ENCODE measurements around the gene CTDSP1.
A peak's percentile ranks its signal among the peaks of the same experiment; 100 is the strongest.

The CTDSP1 gene

GRCh38 chr2:218397463-218397819 is 2.2 kb upstream of the CTDSP1 start:
- no peak for DNase-seq (ENCODE audit: insufficient read length, low spot score)
- FAIRE-seq, result no peak
- no peak for TF ChIP-seq SPI1 (IDR thresholded peaks at IDR 0.05; ENCODE audit: low read depth, low read length)
- no peak for TF ChIP-seq POLR2A (IDR thresholded peaks at IDR 0.05; ENCODE audit: low read depth, low read length)
- TF ChIP-seq POU2F2 (IDR thresholded peaks at IDR 0.05; ENCODE audit: low read depth, low read length), result no peak
- no peak for TF ChIP-seq TAF1 (IDR thresholded peaks at IDR 0.05; ENCODE audit: low read depth, low read length)
- TF ChIP-seq POLR2AphosphoS5 (IDR thresholded peaks at IDR 0.05; ENCODE audit: low read depth, low read length), result no peak
- no peak for TF ChIP-seq PAX5 (IDR thresholded peaks at IDR 0.05; ENCODE audit: insufficient read depth, low read length, severe bottlenecking)

- DNase-seq (ENCODE audit: insufficient read length, low spot score), result no peak
- no peak for FAIRE-seq
Measured at GRCh38 chr2:218397820-218398436, 1.7 kb upstream of the CTDSP1 start.

DNA sequence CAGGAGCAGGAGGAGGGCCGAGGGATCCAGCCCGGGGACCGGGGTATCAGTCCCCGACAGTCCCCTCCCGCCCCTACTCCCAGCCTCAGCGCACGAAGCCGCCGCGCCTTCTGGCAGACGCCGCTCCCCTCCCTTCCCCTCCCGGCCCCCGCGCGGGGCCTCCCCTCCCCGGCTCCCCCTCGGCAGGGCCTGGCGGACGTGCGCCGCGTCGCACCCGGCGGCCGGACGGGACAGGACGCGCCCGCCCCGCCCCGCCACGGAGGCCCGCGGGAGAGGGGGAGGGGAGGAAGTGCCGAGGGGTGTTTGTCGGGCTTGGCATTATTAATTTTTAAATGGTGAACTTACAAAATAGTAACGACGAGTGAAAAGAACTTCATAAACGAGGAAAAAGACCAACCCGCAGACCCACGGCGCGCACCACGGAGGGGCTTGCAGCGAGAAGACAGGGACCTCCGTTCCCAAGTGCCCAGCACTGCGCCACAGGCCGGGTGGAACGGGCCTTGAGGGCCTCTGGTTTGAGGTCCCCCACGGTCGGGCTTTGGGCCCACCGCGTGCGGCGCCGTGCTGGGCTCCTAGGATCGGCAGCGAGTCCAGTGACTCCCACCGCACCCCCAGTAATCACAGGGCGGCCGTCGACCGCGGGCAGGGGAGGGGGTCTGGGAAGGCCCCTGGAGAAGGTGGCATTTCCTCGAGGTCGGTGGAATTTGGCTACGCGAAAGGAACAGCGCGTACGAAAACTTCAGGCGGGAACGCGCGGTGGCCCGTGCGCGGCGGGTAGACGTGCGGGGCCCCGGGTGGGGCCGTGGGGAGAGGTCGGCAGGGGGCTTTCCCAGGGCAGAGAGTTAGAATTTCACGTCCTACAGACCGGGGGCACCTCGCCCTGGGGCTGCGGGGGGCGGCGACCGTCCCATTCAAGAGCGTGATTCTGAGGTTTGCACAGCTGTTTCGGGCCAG is 954 bp upstream of the CTDSP1 start:
- TF ChIP-seq PAX5 (IDR thresholded peaks at IDR 0.05; ENCODE audit: insufficient read depth, low read length, severe bottlenecking) (no peak), POLR2AphosphoS5 (IDR thresholded peaks at IDR 0.05; ENCODE audit: low read depth, low read length) (no peak), TAF1 (IDR thresholded peaks at IDR 0.05; ENCODE audit: low read depth, low read length) (no peak), POU2F2 (IDR thresholded peaks at IDR 0.05; ENCODE audit: low read depth, low read length) (no peak), SPI1 (IDR thresholded peaks at IDR 0.05; ENCODE audit: low read depth, low read length) (no peak; the same call in 1 of the 2 replicates), POLR2A (IDR thresholded peaks at IDR 0.05; ENCODE audit: low read depth, low read length) (no peak)
- no peak for FAIRE-seq
- peak; percentile 61 for DNase-seq (ENCODE audit: insufficient read length, low spot score)

More at GRCh38 chr2:218397820-218398436, 1.7 kb upstream of the CTDSP1 start:
- TF ChIP-seq POLR2A (IDR thresholded peaks at IDR 0.05; ENCODE audit: low read depth, low read length), result no peak; the same call in 1 of the 2 replicates
- no peak for TF ChIP-seq POU2F2 (IDR thresholded peaks at IDR 0.05; ENCODE audit: low read depth, low read length)
- no peak; the same call in 1 of the 2 replicates for TF ChIP-seq POLR2AphosphoS5 (IDR thresholded peaks at IDR 0.05; ENCODE audit: low read depth, low read length)
- TF ChIP-seq PAX5 (IDR thresholded peaks at IDR 0.05; ENCODE audit: insufficient read depth, low read length, severe bottlenecking), result no peak
- no peak for TF ChIP-seq TAF1 (IDR thresholded peaks at IDR 0.05; ENCODE audit: low read depth, low read length)
- TF ChIP-seq SPI1 (IDR thresholded peaks at IDR 0.05; ENCODE audit: low read depth, low read length), result no peak

DNA sequence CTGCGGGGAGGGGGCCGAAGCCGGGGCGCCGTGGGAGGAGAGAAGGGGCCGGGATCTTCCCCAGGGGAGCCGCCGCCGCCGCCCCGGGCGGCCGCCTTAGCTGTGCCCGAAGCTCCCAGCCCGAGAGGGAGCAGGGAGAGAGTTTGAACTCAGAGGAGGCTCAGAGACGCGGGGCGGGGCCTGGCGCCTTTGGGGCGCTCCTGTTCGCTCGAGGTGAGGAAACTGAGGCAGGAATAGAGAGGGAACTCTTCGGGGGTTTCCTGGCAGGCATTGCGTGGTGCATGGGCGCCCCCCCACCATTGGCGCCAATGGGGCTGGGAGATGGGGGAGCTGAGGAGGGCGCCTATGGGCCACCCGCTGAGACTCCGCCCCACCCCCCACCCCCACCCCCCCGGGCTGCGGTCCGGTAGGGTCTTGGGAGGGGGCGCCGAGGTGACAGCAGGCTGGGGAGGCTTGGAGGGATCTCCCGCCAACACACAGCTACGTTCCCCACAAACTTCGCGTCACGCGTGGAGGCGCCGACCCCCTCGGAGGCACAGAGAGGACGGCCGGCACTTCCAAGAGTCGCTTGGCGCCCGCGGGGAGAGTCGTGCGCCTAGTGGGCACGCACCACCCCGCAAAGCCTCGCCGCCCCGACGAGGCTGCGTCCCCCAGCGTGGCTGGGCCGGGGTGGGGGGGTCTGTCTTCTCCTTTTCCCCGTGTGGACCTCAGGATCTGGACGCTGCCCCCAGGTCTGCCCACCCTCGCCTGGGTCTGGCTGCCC is 680 bp downstream of the CTDSP1 start:
- peak; percentile 63 for FAIRE-seq
- no peak for TF ChIP-seq POU2F2 (IDR thresholded peaks at IDR 0.05; ENCODE audit: low read depth, low read length)
- no peak for TF ChIP-seq POLR2AphosphoS5 (IDR thresholded peaks at IDR 0.05; ENCODE audit: low read depth, low read length)
- no peak for TF ChIP-seq POLR2A (IDR thresholded peaks at IDR 0.05; ENCODE audit: low read depth, low read length)
- no peak for TF ChIP-seq SPI1 (IDR thresholded peaks at IDR 0.05; ENCODE audit: low read depth, low read length)
- no peak for TF ChIP-seq PAX5 (IDR thresholded peaks at IDR 0.05; ENCODE audit: insufficient read depth, low read length, severe bottlenecking)
- TF ChIP-seq TAF1 (IDR thresholded peaks at IDR 0.05; ENCODE audit: low read depth, low read length), result no peak
- DNase-seq (ENCODE audit: insufficient read length, low spot score), result peak; percentile 51

DNA sequence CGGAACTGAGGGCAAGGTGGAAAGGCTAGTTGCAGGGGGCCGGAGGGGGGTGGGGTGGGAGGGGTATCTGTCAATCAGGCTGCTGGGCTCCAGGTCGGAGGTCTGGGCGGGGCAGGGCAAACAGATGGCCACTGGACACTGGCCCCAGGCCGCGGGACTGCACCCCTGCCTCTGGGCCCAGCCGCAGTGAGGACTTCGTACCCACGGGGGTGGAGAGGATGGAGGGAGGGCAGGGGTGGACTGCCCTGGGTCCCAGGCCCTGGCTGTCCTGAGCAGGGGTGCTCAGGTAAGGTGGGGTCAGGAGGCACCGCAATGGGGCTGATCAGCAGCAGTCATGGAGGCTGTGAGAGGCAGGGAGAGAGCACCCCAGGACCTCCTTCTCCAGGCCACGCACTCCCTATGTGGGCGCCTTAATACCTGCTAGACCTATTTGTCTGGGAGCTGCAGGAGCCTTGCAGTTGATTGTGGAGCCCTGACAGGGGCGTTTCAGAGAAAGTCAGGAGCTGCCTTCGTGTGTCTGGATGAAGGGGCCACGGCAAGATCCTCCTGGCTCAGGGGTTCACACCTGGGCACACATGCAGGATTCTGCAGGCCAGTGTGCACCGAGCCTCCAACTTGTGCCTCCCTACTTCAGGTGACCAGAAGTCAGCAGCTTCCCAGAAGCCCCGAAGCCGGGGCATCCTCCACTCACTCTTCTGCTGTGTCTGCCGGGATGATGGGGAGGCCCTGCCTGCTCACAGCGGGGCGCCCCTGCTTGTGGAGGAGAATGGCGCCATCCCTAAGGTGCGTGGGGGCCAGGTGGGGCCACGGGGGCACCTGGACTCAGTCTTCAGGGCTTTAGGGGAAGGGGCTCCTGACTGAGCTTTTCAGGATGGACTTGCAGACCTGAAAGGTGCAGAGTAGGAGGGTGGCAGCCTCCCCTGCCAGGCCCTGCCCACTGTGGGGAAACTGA is 1.5 kb downstream of the CTDSP1 start:
- DNase-seq (ENCODE audit: insufficient read length, low spot score), result no peak
- TF ChIP-seq SPI1 (IDR thresholded peaks at IDR 0.05; ENCODE audit: low read depth, low read length) (no peak), POLR2A (IDR thresholded peaks at IDR 0.05; ENCODE audit: low read depth, low read length) (no peak), PAX5 (IDR thresholded peaks at IDR 0.05; ENCODE audit: insufficient read depth, low read length, severe bottlenecking) (no peak), POLR2AphosphoS5 (IDR thresholded peaks at IDR 0.05; ENCODE audit: low read depth, low read length) (no peak), TAF1 (IDR thresholded peaks at IDR 0.05; ENCODE audit: low read depth, low read length) (no peak), POU2F2 (IDR thresholded peaks at IDR 0.05; ENCODE audit: low read depth, low read length) (no peak)
- no peak for FAIRE-seq

DNA sequence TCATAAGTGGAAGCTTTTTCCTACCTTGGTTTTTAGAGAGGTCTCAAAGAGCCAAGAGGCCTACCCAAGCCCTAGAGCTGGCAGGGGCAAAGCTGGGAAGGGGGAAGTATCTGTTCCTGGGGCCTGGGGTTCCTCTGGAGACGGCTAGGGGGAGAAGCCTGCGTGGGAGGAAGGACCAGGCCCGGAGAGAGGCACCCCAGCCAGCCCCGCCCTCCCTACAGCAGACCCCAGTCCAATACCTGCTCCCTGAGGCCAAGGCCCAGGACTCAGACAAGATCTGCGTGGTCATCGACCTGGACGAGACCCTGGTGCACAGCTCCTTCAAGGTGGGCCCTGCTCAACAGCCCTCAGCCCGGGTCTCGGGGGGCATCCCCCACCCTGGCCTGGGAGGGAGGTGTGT is 2.2 kb downstream of the CTDSP1 start:
- DNase-seq (ENCODE audit: insufficient read length, low spot score) (no peak), FAIRE-seq (no peak)
- TF ChIP-seq PAX5 (IDR thresholded peaks at IDR 0.05; ENCODE audit: insufficient read depth, low read length, severe bottlenecking) (no peak), SPI1 (IDR thresholded peaks at IDR 0.05; ENCODE audit: low read depth, low read length) (no peak), POU2F2 (IDR thresholded peaks at IDR 0.05; ENCODE audit: low read depth, low read length) (no peak), POLR2A (IDR thresholded peaks at IDR 0.05; ENCODE audit: low read depth, low read length) (no peak), POLR2AphosphoS5 (IDR thresholded peaks at IDR 0.05; ENCODE audit: low read depth, low read length) (no peak), TAF1 (IDR thresholded peaks at IDR 0.05; ENCODE audit: low read depth, low read length) (no peak)

GRCh38 chr2:218402491-218402901 is 2.8 kb downstream of the CTDSP1 start:
- no peak for FAIRE-seq
- no peak for TF ChIP-seq TAF1 (IDR thresholded peaks at IDR 0.05; ENCODE audit: low read depth, low read length)
- no peak for TF ChIP-seq POLR2AphosphoS5 (IDR thresholded peaks at IDR 0.05; ENCODE audit: low read depth, low read length)
- TF ChIP-seq POU2F2 (IDR thresholded peaks at IDR 0.05; ENCODE audit: low read depth, low read length), result no peak
- TF ChIP-seq SPI1 (IDR thresholded peaks at IDR 0.05; ENCODE audit: low read depth, low read length), result no peak
- TF ChIP-seq POLR2A (IDR thresholded peaks at IDR 0.05; ENCODE audit: low read depth, low read length), result no peak
- no peak for DNase-seq (ENCODE audit: insufficient read length, low spot score)

DNA sequence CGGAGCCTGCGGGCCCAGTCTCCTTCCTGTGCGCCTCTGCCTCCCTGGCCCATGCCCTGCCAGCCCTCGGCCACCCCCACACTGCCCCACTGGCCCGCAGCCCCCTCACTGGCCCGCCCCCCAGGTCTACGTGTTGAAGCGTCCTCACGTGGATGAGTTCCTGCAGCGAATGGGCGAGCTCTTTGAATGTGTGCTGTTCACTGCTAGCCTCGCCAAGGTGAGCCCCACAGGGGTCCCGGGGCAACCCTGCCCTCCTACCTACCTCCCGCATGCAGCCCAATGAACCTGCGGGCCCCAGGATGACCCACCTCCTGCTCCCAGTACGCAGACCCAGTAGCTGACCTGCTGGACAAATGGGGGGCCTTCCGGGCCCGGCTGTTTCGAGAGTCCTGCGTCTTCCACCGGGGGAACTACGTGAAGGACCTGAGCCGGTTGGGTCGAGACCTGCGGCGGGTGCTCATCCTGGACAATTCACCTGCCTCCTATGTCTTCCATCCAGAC is 3.3 kb downstream of the CTDSP1 start:
- TF ChIP-seq TAF1 (IDR thresholded peaks at IDR 0.05; ENCODE audit: low read depth, low read length), result no peak
- TF ChIP-seq PAX5 (IDR thresholded peaks at IDR 0.05; ENCODE audit: insufficient read depth, low read length, severe bottlenecking), result no peak
- TF ChIP-seq SPI1 (IDR thresholded peaks at IDR 0.05; ENCODE audit: low read depth, low read length), result no peak
- no peak for TF ChIP-seq POLR2AphosphoS5 (IDR thresholded peaks at IDR 0.05; ENCODE audit: low read depth, low read length)
- TF ChIP-seq POLR2A (IDR thresholded peaks at IDR 0.05; ENCODE audit: low read depth, low read length), result no peak
- no peak for TF ChIP-seq POU2F2 (IDR thresholded peaks at IDR 0.05; ENCODE audit: low read depth, low read length)
- DNase-seq (ENCODE audit: insufficient read length, low spot score), result no peak
- FAIRE-seq, result no peak
